Stomach (tissue), 19 donors: ENCODE data around the gene ICOS. TPM values are rescaled to one million over a fixed set of nuclear protein-coding genes. Genes with fewer than 3 reads are reported as not detected.

Experiments
- DNase-seq, 2 donors: peaks; one replicate each; pipeline versions ENCODE4 v3.0.0 to v3.0.0-alpha.2; 2013 to 2019
- H3K27ac ChIP-seq, 5 donors: fragments of 200-600 bp in 4 of 5; sonication (generic) in 4 of 5; one replicate each; pipeline ENCODE4 v1.5.1; 2013 to 2019; ENCODE audit warnings: mild to moderate bottlenecking in 1 of 5, moderate library complexity in 1 of 5
- H3K27me3 ChIP-seq, 3 donors: fragments of 200-600 bp; sonication (generic); one replicate each; pipeline ENCODE4 v1.5.1; 2017 to 2019; ENCODE audit warnings: mixed run types in 1 of 3
- H3K36me3 ChIP-seq, 4 donors: fragments of 200-600 bp; sonication (generic); 1 replicate in 3 of 4; 2 replicates in 1 of 4; pipeline ENCODE4 v1.5.1; 2016 to 2019
- H3K4me1 ChIP-seq, 4 donors: fragments of 200-600 bp; sonication (generic); one replicate each; pipeline ENCODE4 v1.5.1; 2016 to 2019
- H3K4me3 ChIP-seq, 4 donors: fragments of 200-600 bp; sonication (generic) in 3 of 4; one replicate each; pipeline ENCODE4 v1.5.1; 2016 to 2019; ENCODE audit warnings: mild to moderate bottlenecking in 1 of 4
- H3K9me3 ChIP-seq, 4 donors: fragments of 200-600 bp; sonication (generic); one replicate each; pipeline ENCODE4 v1.5.1; 2016 to 2019
- EP300 ChIP-seq: sonication (generic); formaldehyde crosslinking; IDR thresholded peaks from one replicate; pipeline ENCODE4 v1.6.1; 2017; ENCODE audit warnings: antibody characterized with exemption
- POLR2A ChIP-seq, 4 donors: fragments of 450-650 bp; IDR thresholded peaks; one replicate each; pipeline ENCODE4 v1.6.1; 2016; ENCODE audit warnings: antibody characterized with exemption in 4 of 4, control low read depth in 2 of 4, mild to moderate bottlenecking in 1 of 4, moderate library complexity in 1 of 4
- POLR2AphosphoS5 ChIP-seq, 3 donors: sonication (generic); formaldehyde crosslinking; IDR thresholded peaks; one replicate each; pipeline ENCODE4 v1.6.1; 2016; ENCODE audit warnings: antibody characterized with exemption in 3 of 3
- WGBS, 5 donors: extraction: QIAGEN DNeasy Blood & Tissue Kit in 3 of 5; methylation state at CpG; one replicate each; pipeline versions ENCODE4 v1.1.5 to v1.1.7; 2013 to 2018; 5-methylcytosine and 5-hydroxymethylcytosine counted together
- intact Hi-C: fragments of 100-400 bp; cut with DNase I; formaldehyde crosslinking; loops from one replicate; pipeline ENCODE4 v1.15.1; 2023; ENCODE audit warnings: low total_unique reads
- long read RNA-seq, 10 donors: transcript quantifications; one replicate each; lab custom pipeline, GENCODE V29; 2026
- polyA plus RNA-seq, 3 donors: library from polyadenylated mRNA; stranded (reverse); fragments of 200-250 nt; gene quantifications; one replicate each; pipeline ENCODE4 v1.2.3, GENCODE V29; 2013
- total RNA-seq, 5 donors: library from RNA; depleted of rRNA; stranded (reverse); fragments of >200 nt; gene quantifications; one replicate each; pipeline versions ENCODE4 v1.1.0 to v1.2.3, GENCODE V29; 2014 to 2016
- TF ChIP-seq, protein P1 (sequence below), 7 experiments: fragments of 450-650 bp in 4 of 7; fragments of 200-600 bp in 3 of 7; sonication (generic) in 3 of 7; IDR thresholded peaks; one replicate each; pipeline ENCODE4 v1.5.1; 2016 to 2019; ENCODE audit warnings: antibody characterized with exemption in 7 of 7, control low read depth in 2 of 7, mild to moderate bottlenecking in 1 of 7
- donor health status: healthy with polysubstance abuse.
- donor health status: Bipolar disorder and iron deficiency.
- donor health status: healthy.

ICOS gene, protein sequence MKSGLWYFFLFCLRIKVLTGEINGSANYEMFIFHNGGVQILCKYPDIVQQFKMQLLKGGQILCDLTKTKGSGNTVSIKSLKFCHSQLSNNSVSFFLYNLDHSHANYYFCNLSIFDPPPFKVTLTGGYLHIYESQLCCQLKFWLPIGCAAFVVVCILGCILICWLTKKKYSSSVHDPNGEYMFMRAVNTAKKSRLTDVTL
- 1 to 10 TPM in 2 of 5 donors, under 1 TPM in 1, not detected in 2; 0.29 to 9.3 (median 1.5) TPM for total RNA-seq
- polyA plus RNA-seq = under 1 TPM in 2 of 3 donors, not detected in 1; 0.31 to 0.33 TPM
- long read RNA-seq, donor 1 = 0 reads
- long read RNA-seq, donor 2 = 0 reads
- long read RNA-seq, donor 3 = 0 reads
- long read RNA-seq, donor 4 = 0 reads
- long read RNA-seq, donor 5 = 0 reads
- long read RNA-seq, donor 6 = 0 reads
- long read RNA-seq, donor 7 = 0 reads
- long read RNA-seq, donor 8 = 0 reads
- long read RNA-seq, donor 9 = 0 reads
- long read RNA-seq, donor 10 = 0 reads

DNA sequence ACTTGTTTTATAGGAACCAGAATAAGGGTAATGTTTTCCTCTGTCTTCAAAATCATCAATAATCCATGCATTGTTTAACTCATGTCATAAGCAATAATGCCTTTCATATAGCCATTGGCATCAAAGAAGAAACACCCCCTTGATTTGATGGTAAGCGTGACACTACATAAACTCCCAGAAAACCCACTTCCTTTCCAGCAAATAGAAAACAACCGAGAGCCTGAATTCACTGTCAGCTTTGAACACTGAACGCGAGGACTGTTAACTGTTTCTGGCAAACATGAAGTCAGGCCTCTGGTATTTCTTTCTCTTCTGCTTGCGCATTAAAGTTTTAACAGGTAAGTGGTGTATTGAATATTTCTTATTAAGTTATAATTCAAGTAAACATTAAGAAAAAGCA is at the start of gene ICOS:
Gene ICOS (plus strand): TSS at position 229 of the 400 bp plus-strand sequence. CDS start 52 bp downstream, at position 281.
- intact Hi-C loops = no loop called here
- Histone ChIP-seq H3K27ac (no peak within 1 kb of the TSS), H3K9me3 (no peaks in the 10 kb centered on the region), H3K4me1 (no peaks in the 10 kb centered on the region), H3K4me3 (peak within 1 kb of the TSS in 1 of 4 donors; percentile 10), H3K27me3 (no peaks in the 10 kb centered on the region), H3K36me3 (no peaks in the 10 kb centered on the region)
- peak in 1 of 2 donors; percentile 38 for DNase-seq
- TF ChIP-seq POLR2A (IDR thresholded peaks at IDR 0.05) = no peak
- peak in 2 of 3 donors; percentile 34 to 42 for TF ChIP-seq POLR2AphosphoS5 (IDR thresholded peaks at IDR 0.05)
- WGBS, 5 donors = 58 to 79% (median 75%) methylated on average over 5 of the region's 5 CpGs

DNA sequence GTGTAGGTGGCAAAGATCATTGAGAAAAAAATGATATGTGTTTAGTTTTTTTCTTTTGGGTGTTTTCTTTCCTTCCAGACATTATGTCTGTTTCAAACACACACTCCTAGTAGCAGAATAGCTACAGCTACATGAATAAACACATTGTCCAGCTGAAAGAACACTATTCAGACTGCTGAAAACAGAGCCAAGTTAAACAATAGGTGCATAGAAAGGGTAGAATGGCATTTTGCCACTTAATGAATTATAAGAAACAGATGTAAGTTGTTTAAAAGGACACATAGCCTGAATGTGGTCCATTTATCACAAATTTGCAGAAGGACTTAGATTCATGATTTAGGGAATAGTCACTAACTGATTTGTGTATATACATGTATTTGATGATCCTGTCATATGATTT is 48.9 kb upstream of the ICOS start:
- H3K4me1 ChIP-seq = peaks cover 0 to 16% (median 7%) of the 10 kb centered on the region in 4 donors
- H3K36me3 ChIP-seq = no peaks in the 10 kb centered on the region
- TF ChIP-seq POLR2A (IDR thresholded peaks at IDR 0.05) (no peak), EP300 (no peak), POLR2AphosphoS5 (IDR thresholded peaks at IDR 0.05) (no peak)
- TF ChIP-seq, protein P1, sequence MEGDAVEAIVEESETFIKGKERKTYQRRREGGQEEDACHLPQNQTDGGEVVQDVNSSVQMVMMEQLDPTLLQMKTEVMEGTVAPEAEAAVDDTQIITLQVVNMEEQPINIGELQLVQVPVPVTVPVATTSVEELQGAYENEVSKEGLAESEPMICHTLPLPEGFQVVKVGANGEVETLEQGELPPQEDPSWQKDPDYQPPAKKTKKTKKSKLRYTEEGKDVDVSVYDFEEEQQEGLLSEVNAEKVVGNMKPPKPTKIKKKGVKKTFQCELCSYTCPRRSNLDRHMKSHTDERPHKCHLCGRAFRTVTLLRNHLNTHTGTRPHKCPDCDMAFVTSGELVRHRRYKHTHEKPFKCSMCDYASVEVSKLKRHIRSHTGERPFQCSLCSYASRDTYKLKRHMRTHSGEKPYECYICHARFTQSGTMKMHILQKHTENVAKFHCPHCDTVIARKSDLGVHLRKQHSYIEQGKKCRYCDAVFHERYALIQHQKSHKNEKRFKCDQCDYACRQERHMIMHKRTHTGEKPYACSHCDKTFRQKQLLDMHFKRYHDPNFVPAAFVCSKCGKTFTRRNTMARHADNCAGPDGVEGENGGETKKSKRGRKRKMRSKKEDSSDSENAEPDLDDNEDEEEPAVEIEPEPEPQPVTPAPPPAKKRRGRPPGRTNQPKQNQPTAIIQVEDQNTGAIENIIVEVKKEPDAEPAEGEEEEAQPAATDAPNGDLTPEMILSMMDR (IDR thresholded peaks at IDR 0.05) = no peak
- DNase-seq = peak in 1 of 2 donors; percentile 53
- H3K27ac ChIP-seq = no peak overlapping the region
- no peaks in the 10 kb centered on the region for H3K27me3 ChIP-seq
- intact Hi-C loops = no loop called here
- H3K9me3 ChIP-seq = no peaks in the 10 kb centered on the region
- no peak overlapping the region for H3K4me3 ChIP-seq

DNA sequence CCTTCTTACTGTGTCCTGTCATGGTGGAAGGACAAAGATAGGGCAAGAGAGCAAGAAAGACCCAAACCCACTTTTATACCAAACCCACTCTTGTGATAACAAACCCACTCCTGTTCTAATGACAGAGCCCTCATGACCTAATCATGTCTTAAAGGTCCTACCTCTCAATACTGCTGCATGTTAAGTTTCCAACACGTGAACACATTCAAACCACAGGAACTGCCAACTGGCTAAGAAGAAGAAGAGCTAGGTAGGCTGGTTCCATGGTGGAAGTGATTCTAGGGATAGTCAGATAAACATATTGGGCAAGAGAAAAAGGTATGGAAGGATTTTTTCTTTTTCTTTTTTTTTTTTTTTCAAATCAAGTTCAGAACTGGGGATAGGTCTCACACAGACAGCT is 47.0 kb upstream of the ICOS start:
- H3K36me3 ChIP-seq = no peaks in the 10 kb centered on the region
- no peaks in the 10 kb centered on the region for H3K9me3 ChIP-seq
- H3K4me3 ChIP-seq = no peak overlapping the region
- H3K4me1 ChIP-seq = peaks cover 0 to 16% (median 7%) of the 10 kb centered on the region in 4 donors
- intact Hi-C loops = no loop called here
- no peak for DNase-seq
- no peak for TF ChIP-seq POLR2A (IDR thresholded peaks at IDR 0.05)
- TF ChIP-seq, protein P1 (IDR thresholded peaks at IDR 0.05) = no peak
- TF ChIP-seq EP300 = no peak
- TF ChIP-seq POLR2AphosphoS5 (IDR thresholded peaks at IDR 0.05) = no peak
- WGBS, 5 donors = 80 to 97% (median 89%) methylated on average over 1 of the region's 1 CpG
- no peaks in the 10 kb centered on the region for H3K27me3 ChIP-seq
- no peak overlapping the region for H3K27ac ChIP-seq

DNA sequence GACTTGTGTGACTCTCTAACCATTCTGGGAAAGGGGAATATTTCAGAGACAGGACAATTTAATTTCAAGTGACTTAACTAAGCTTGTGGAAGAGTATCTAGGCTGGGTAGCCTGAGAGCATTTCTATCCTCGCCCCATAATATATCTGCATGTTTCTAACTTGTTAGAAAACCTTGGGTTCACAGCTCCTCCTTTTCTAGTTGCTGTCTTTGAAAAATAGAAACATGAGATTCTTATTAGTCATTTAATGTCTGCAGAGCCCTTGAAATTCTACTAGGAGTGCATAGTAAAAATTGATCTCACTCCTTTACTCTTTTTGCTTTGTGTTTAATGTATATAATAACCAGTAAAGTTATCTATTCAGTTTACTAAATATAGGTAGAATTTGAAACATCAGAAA is 46.6 kb upstream of the ICOS start:
- no peak overlapping the region for H3K4me3 ChIP-seq
- 83 to 98% (median 92%) methylated on average over 1 of the region's 1 CpG for WGBS, 5 donors

More for the DNA sequence above, 46.6 kb upstream of the ICOS start:
- no peak for TF ChIP-seq POLR2AphosphoS5 (IDR thresholded peaks at IDR 0.05)
- TF ChIP-seq, protein P1 (IDR thresholded peaks at IDR 0.05) = no peak
- no peak for TF ChIP-seq EP300
- TF ChIP-seq POLR2A (IDR thresholded peaks at IDR 0.05) = no peak
- intact Hi-C loops = no loop called here
- no peaks in the 10 kb centered on the region for H3K36me3 ChIP-seq
- peaks cover 0 to 16% (median 7%) of the 10 kb centered on the region in 4 donors for H3K4me1 ChIP-seq
- H3K27ac ChIP-seq = no peak overlapping the region
- DNase-seq = no peak
- H3K27me3 ChIP-seq = no peaks in the 10 kb centered on the region
- no peaks in the 10 kb centered on the region for H3K9me3 ChIP-seq
